GM19324 (cell line): ENCODE measurements around the gene PTGFRN.
"Not testable (repeated sequence)": the region's sequence is repeated elsewhere in the genome, so short reads cannot be mapped to it uniquely, and the experiment has no call there.

Experiments used
- ATAC-seq: cut with Tn5 transposase; IDR thresholded peaks from one replicate; pipeline ENCODE4 v1.9.1; 2021; ENCODE audit warnings: mild to moderate bottlenecking, moderate library complexity; ENCODE audit not compliant: unreplicated experiment, low FRiP score

The PTGFRN gene

DNA sequence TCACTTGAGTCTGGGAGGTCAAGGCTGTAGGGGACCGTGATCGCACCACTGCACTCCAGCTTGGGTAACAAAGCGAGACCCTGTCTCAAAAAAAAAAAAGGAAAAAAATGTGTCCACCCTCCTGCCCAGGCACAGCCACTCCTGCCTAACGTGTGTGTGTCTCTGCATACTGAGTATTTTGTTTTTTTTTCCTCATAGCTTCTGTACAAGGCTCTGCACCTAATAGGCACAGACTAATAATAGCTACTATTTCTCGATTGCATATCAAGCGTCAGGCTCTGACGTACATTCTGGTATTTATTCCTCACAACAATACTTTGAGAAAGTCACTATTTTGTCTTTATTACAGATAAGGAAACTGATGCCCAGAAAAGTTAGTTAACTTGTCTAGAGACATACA is 5.0 kb downstream of the PTGFRN start:
- ATAC-seq, result no peak

DNA sequence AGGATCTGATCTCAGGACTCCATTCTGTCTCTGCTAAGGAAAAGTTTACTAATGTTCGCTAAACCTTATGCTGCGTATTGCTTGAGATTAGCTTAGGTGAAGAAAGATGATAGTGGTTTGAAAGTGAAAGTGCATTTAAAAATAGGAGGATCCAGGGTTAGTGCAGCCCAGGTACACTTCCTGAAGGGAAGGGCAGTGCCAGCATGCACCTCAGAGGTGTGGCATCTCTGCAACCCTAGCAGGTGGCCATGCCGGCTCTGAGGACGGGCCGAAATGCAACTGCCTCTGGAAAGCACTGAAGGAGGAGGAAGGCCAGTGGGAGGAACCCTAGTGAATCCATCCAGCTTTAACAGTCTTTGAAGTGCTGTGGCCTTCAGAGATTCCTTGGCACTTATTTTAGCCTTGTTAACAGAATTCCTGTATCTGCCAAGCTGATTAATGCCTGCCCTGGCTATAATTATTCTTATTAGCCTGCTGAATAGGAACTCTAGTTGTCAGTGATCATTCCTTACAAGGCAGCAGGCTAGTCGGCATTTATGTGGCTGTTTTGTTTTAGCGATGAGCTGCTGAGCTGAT is 5.5 kb downstream of the PTGFRN start:
- no peak for ATAC-seq

GRCh38 chr1:116916002-116916401 is 6.3 kb downstream of the PTGFRN start:
- no peak for ATAC-seq

GRCh38 chr1:116916533-116917445 is 7.1 kb downstream of the PTGFRN start:
- ATAC-seq, result no peak

GRCh38 chr1:116918714-116919357 is 9.1 kb downstream of the PTGFRN start:
- ATAC-seq, result no peak

DNA sequence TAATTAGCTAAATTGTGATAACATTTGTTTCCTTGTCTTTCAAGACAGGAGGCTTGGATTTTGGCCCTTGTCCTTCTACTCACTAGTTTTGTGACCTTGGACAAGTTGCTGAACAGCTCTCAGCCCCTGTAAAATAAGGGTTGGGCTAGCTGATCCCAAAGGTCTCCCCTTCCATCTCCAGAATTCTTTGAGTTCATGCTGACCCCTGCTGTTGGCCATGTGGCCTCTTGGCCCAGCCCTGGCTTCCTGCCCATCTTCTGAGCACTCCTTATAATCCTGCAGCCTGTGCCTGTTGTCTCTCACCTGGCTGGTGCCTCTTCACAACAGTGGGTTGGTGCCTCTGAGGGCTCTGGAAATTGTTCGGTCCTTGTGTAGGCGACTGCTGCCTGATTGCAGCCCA is 10.1 kb downstream of the PTGFRN start:
- no peak for ATAC-seq

DNA sequence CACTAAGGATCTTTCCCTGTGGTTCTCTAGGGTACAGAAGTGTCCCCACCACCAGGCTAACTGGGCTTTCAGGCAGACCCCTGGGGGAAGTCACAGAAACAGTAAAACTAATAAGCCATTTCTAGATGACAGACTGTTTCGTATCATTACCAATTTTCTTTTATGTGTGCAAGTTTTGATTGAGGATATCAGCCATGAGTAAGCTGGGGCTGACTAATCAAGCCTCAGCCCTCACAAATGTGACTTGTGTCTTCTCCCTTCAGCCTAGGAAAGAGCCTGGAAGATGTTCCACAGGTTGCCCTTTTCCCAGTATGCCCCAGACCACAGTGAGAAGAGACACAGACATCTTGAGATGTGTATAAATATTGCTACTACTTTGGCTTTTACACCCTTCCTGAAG is 10.5 kb downstream of the PTGFRN start:
- ATAC-seq, result no peak

GRCh38 chr1:116921301-116921885 is 11.7 kb downstream of the PTGFRN start:
- ATAC-seq, result no peak

DNA sequence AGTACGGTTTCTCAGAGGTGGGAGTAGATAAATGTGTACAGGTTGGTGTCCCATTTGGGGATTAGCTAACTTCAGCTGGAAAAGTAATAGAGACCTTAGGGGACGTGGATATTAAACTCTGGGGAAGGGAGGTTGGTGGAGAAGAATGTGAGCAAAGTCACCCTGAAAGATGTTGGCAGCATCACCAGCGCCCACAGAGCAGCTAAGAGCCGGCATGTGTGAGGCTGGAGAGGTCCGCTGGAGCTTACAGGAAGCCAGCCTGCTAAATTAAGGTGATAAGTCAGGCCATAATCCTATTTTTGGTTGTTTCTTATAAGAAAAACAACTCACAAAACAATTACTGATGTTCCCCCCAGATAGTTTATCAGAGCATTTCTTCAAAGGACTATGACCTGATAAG is 12.2 kb downstream of the PTGFRN start:
- ATAC-seq, result no peak

- no peak for ATAC-seq
Measured at GRCh38 chr1:116923421-116923820, 13.7 kb downstream of the PTGFRN start.

DNA sequence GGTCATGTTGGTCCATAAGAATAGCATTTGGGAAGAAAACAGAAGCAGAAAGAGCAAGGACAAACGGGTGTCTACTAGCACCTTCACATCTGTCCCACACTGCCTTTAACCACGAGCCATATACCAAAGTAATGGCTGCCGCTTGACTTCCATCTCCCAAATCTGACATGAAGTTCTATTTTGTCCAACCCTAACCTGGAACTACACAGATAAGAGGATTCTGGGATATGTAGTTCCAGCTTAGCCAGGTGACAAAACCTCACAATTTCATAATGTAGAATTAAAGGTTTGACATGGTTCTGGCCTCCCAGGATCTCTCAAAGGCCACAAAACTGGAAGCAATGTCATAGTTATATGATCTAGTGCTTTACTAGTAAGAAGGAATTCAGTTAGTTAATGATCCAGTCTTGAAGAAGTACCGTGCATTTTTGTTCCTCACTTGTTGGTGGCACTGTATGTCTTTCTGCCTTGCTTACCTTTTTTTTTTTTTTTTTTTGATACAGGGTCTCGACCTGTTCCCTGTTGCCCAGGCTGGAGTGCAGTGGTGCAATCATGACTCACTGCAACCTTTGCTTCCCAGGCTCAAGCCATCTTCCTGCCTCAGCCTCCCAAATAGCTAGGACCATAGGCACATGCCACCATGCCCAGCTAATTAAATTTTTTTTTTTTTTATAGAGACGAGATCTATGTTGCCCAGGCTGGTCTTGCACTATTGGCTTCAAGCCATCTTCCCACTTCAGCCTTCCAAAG is 17.5 kb downstream of the PTGFRN start:
- no peak for ATAC-seq

- ATAC-seq, result no peak
Measured at GRCh38 chr1:116929961-116930592, 20.4 kb downstream of the PTGFRN start.

GRCh38 chr1:116931016-116931918 is 21.6 kb downstream of the PTGFRN start:
- no peak for ATAC-seq

GRCh38 chr1:116933606-116934515 is 24.1 kb downstream of the PTGFRN start:
- no peak for ATAC-seq

DNA sequence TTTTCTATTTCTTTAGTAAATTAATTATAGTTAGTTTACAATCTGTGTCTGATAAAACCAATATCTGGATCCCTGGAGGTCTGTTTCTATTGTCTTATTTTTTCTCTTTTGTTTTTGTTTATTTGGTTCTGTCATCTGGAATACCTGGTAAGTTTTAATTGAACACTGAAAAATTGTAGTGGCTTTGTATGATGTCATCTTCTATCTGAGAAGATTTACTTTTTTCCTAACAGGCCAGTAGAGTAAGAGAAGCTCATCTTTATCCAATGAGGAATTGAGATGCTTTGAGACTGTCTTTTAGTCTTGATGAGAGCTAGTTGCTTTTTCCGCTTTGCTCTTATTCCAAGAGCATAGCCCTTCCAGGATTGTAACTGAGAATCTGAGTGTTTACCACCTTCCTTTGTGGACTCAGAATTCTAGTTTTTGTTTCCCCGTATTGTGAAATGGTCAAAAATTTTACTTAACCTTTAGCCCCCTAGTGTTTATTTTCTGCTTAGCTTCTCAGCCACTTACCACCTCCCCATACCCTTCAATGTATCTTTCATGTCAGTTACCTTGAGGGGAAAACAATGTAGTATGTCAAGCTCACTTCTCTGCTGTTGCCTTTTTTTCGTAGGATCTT is 25.0 kb downstream of the PTGFRN start:
- no peak for ATAC-seq

DNA sequence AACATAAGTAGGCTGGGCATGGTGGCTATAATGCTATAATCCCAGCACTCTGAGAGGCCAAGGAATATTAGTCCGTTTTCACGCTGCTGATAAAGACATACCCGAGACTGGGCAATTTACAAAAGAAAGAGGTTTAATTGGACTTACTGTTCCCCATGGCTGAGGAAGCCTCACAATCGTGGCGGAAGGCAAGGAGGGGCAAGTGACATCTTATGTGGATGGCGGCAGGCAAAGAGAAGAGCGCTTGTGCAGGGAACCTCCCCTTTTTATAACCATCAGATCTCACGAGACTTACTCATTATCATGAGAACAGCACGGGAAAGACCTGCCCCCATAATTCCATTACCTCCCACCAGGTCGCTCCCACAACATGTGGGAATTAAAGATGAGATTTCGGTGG is 28.5 kb downstream of the PTGFRN start:
- no peak for ATAC-seq

GRCh38 chr1:116939780-116940543 is 30.2 kb downstream of the PTGFRN start:
- ATAC-seq, result not testable (repeated sequence)
